Activated CD4-positive, alpha-beta T cell treated with anti-CD3 and anti-CD28 coated beads for 36 hours (primary cell): ENCODE results near the gene TMEM219. TPM values are rescaled to one million over a fixed set of nuclear protein-coding genes. Genes with fewer than 3 reads are reported as not detected.

Source experiments
- ATAC-seq: fragments of 200-7000 bp; cut with Tn5 transposase; one replicate; pipeline ENCODE4 v1.10.0; 2021; ENCODE audit warnings: mild to moderate bottlenecking, moderate library complexity
- CTCF ChIA-PET: fragments of 350-600 bp; sonication (Branson Sonifier 250); formaldehyde crosslinking; loops from one replicate; lab custom pipeline; 2021; ENCODE audit warnings: antibody characterized with exemption; lab: Charles Lee
- POLR2A ChIA-PET: fragments of 350-600 bp; sonication (Branson Sonifier 250); formaldehyde crosslinking; loops from one replicate; lab custom pipeline; 2021; ENCODE audit warnings: antibody characterized with exemption, inconsistent platforms; lab: Charles Lee
- DNase-seq: peaks from one replicate; pipeline ENCODE4 v3.0.0-alpha.2; 2020
- H3K27ac Mint-ChIP-seq: one replicate; pipeline ENCODE4 v1.8.0; 2021; ENCODE audit warnings: mixed read lengths
- H3K27me3 Mint-ChIP-seq: one replicate; pipeline ENCODE4 v1.8.0; 2021; ENCODE audit warnings: mixed read lengths
- H3K36me3 Mint-ChIP-seq: one replicate; pipeline ENCODE4 v1.8.0; 2021; ENCODE audit warnings: low read depth, mixed read lengths
- H3K4me1 Mint-ChIP-seq: one replicate; pipeline ENCODE4 v1.8.0; 2021; ENCODE audit warnings: mixed read lengths
- H3K4me3 Mint-ChIP-seq: one replicate; pipeline ENCODE4 v1.8.0; 2021; ENCODE audit warnings: mild to moderate bottlenecking, moderate library complexity, mixed read lengths
- H3K9me3 Mint-ChIP-seq: one replicate; pipeline ENCODE4 v1.8.0; 2021; ENCODE audit warnings: low read depth, mixed read lengths
- intact Hi-C, 2 experiments: fragments of 100-400 bp; cut with DNase I in 1 of 2; cut with micrococcal nuclease in 1 of 2; formaldehyde crosslinking; loops; one replicate each; pipeline versions ENCODE4 v1.14.2 to v1.15.1; 2022 to 2024; cut with DNase I, micrococcal nuclease
- total RNA-seq, 2 experiments: library from RNA; stranded (reverse); gene quantifications; one replicate each; pipeline ENCODE4 v1.2.3, GENCODE V29; 2021

TMEM219 gene
- total RNA-seq, 2 experiments from 2014 or later, result 34.6 to 42.5 TPM

- peaks cover 12% of the 10 kb centered on the region for H3K4me1 Mint-ChIP-seq
- intact Hi-C loops, result loop anchor here in 1 of 2 experiments (10.0 kb wide), 1 partner anchor 175 kb away; the partner anchor contains the start of genes PAGR1 and PRRT2
- ChIA-PET POLR2A (no interaction called here), CTCF (no interaction called here)
- ATAC-seq (no peak), DNase-seq (no peak)
- H3K9me3 Mint-ChIP-seq, result no peaks in the 10 kb centered on the region
- H3K27me3 Mint-ChIP-seq, result no peaks in the 10 kb centered on the region
- peaks cover 31% of the 10 kb centered on the region for H3K36me3 Mint-ChIP-seq
- H3K27ac Mint-ChIP-seq, result no peak overlapping the region
- H3K4me3 Mint-ChIP-seq, result no peak overlapping the region
These were observed 28.2 kb downstream of the TMEM219 start for GRCh38 chr16:29990034-29990433.

GRCh38 chr16:29990883-29991570 is 29.1 kb downstream of the TMEM219 start:
- POLR2A ChIA-PET, result no interaction called here
- no peaks in the 10 kb centered on the region for H3K27me3 Mint-ChIP-seq
- peaks cover 27% of the 10 kb centered on the region for H3K36me3 Mint-ChIP-seq
- no peak overlapping the region for H3K27ac Mint-ChIP-seq
- no peak overlapping the region for H3K4me3 Mint-ChIP-seq
- H3K4me1 Mint-ChIP-seq, result peaks cover 12% of the 10 kb centered on the region
- intact Hi-C loops, result loop anchor here in 1 of 2 experiments (10.0 kb wide), 1 partner anchor 176 kb away; the partner anchor contains the start of genes PAGR1 and PRRT2
- H3K9me3 Mint-ChIP-seq, result no peaks in the 10 kb centered on the region
- ATAC-seq (no peak), DNase-seq (no peak)
- CTCF ChIA-PET, result no interaction called here

GRCh38 chr16:29991571-29991904 is 29.7 kb downstream of the TMEM219 start:
- CTCF ChIA-PET, result no interaction called here
- Mint-ChIP-seq H3K27me3 (no peaks in the 10 kb centered on the region), H3K9me3 (no peaks in the 10 kb centered on the region), H3K4me1 (peaks cover 12% of the 10 kb centered on the region), H3K4me3 (no peak overlapping the region), H3K36me3 (peaks cover 28% of the 10 kb centered on the region), H3K27ac (no peak overlapping the region)
- no peak for DNase-seq
- intact Hi-C loops, result loop anchor here in 1 of 2 experiments (10.0 kb wide), 1 partner anchor 177 kb away; the partner anchor contains the start of genes PAGR1 and PRRT2
- POLR2A ChIA-PET, result no interaction called here
- ATAC-seq, result no peak

GRCh38 chr16:29992344-29992967 is 30.6 kb downstream of the TMEM219 start:
- ATAC-seq (no peak), DNase-seq (no peak)
- CTCF ChIA-PET, result interaction anchor here (1.5 kb wide), 1 partner anchor 11 kb away, joined by 4 read pairs; no protein-coding TSS in a partner anchor
- no peaks in the 10 kb centered on the region for H3K27me3 Mint-ChIP-seq
- H3K36me3 Mint-ChIP-seq, result peaks cover 30% of the 10 kb centered on the region
- H3K4me1 Mint-ChIP-seq, result peaks cover 17% of the 10 kb centered on the region
- H3K4me3 Mint-ChIP-seq, result no peak overlapping the region
- H3K9me3 Mint-ChIP-seq, result no peaks in the 10 kb centered on the region
- H3K27ac Mint-ChIP-seq, result no peak overlapping the region
- POLR2A ChIA-PET, result interaction anchor here (1.2 to 1.4 kb wide), 2 partner anchors 19 to 67 kb away, joined by 5 to 6 read pairs; partner anchors contain the start of genes KCTD13 and TAOK2
- intact Hi-C loops, result loop anchor here in 1 of 2 experiments (10.0 kb wide), 1 partner anchor 178 kb away; the partner anchor contains the start of genes PAGR1 and PRRT2

DNA sequence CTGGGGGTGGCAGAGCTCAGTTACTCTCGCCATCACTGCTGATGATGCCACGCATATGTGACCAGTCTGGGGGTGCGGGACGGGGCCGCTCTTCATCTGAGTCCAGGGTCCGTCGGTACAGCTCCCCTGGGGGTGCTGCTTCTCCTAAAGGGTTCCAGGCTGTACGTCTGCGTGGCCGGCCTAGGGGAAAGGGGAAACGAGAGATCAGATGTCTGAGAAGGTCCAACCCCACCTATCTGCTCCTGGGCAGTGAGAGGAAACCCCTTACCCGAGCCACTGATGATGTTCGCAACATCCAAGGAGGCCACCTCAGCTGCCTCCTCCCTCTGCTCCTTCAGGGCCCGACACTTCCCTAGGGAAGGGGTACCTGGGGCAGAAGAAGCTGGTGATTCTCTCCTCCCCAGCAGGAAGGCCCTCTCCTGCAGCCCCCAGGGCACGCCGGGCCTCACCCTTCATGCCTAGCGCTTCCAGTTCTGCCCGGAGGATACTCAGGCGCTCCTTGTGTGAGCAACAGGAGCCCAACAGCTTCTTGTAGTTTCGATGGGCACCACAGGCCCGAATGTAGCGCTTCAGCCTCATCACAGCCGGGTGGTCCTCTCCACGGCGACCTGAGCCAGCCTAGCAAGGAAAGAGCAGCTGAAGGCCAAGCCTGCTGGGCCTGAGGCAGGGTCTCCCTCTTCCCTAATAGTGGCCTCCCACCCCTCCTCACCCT is 31.5 kb downstream of the TMEM219 start:
- H3K27me3 Mint-ChIP-seq, result no peaks in the 10 kb centered on the region
- H3K4me1 Mint-ChIP-seq, result peaks cover 21% of the 10 kb centered on the region
- H3K9me3 Mint-ChIP-seq, result no peaks in the 10 kb centered on the region
- DNase-seq (no peak), ATAC-seq (no peak)
- no peak overlapping the region for H3K4me3 Mint-ChIP-seq
- POLR2A ChIA-PET, result interaction anchor here (0.8 to 1.4 kb wide), 4 partner anchors 18 to 177 kb away, joined by 3 to 6 read pairs (median 4); partner anchors contain the start of genes KCTD13 and TAOK2
- intact Hi-C loops, result loop anchor here in 1 of 2 experiments (10.0 kb wide), 1 partner anchor 179 kb away; the partner anchor contains the start of genes PAGR1 and PRRT2
- H3K27ac Mint-ChIP-seq, result no peak overlapping the region
- CTCF ChIA-PET, result interaction anchor here (0.8 to 1.5 kb wide), 3 partner anchors 12 to 327 kb away, joined by 3 to 4 read pairs (median 3); no protein-coding TSS in a partner anchor
- H3K36me3 Mint-ChIP-seq, result peaks cover 37% of the 10 kb centered on the region

DNA sequence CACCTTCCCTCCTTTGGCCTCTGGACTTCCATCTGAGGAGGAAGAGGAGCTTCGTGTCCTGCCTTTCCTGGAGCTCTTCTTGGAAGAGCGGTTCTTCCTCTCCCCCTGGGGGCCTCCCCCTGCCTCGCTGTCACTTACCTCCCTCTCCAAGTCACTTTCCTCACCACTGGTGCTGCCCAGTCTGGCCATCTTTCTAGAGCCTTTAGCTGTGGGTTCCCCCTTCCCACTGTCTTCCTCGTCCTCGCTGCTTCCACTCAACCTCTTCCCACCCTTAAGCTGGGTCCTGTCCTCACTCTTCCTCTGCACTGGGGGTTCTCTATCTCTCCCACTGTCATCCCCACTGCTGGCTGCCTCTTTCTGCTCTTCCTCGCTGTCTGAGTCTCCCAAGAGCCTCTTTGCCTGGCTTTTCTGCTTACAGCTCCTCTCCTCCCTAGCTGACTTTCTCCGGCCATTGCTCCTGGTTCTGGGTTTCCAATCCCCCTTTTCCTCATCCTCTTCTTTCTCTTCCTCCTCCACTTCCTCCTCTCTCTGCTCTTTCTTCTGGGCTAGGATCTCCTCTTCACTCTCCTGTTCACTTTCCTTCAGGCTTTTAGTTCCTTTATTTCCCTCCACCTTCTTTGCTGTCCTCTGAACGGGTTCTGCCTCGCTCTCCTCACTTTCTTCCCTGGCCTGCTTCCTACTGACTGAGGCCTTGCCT is 32.2 kb downstream of the TMEM219 start:
- Mint-ChIP-seq H3K36me3 (peaks cover 41% of the 10 kb centered on the region), H3K4me3 (peak overlapping the region; percentile 96), H3K27me3 (no peaks in the 10 kb centered on the region), H3K4me1 (peaks cover 21% of the 10 kb centered on the region), H3K9me3 (no peaks in the 10 kb centered on the region), H3K27ac (peak overlapping the region; percentile 98)
- CTCF ChIA-PET, result interaction anchor here (0.8 to 1.0 kb wide), 2 partner anchors 21 to 327 kb away, joined by 3 read pairs; no protein-coding TSS in a partner anchor
- intact Hi-C loops, result loop anchor here in 1 of 2 experiments (10.0 kb wide), 1 partner anchor 179 kb away; the partner anchor contains the start of genes PAGR1 and PRRT2
- POLR2A ChIA-PET, result interaction anchor here (0.8 to 1.6 kb wide), 5 partner anchors 19 to 177 kb away, joined by 3 to 8 read pairs (median 5); partner anchors contain the start of genes KCTD13 and TAOK2
- no peak for DNase-seq
- no peak for ATAC-seq

DNA sequence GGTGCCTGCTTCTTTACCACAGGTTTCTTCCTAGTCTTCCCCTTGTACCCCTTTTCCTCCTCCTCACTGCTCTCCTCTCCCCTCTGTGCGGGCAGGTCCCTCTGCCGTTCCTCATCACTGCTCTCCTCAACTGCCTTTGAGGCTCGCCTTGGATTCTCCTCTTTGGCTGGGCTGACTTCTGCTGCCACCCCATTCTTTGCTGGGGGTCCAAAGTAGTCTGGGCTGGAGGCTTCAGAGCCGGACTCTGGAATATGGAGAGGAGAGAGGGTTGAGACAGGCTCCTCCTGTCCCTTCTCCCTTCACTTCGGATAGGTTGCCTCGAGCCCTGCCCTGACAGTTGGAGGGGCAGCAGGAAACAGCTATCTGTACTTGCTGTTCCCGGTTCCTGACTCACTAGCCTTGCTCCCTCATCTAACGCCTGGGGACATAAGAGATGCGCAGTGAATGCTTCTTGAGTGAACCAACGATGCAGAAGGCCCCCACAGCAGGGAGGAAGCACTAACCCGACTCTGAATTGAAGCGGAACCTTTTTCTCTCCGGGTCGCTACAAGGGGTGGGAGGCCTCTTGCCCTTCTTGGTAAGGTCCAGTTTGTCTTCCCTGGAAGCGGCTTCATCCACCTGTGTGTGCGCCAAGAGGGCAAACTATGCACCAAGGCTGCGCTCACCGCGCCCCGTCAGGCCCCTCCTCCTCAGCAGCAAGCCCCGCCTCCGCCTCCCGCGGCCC is 32.9 kb downstream of the TMEM219 start:
- Mint-ChIP-seq H3K36me3 (peaks cover 45% of the 10 kb centered on the region), H3K27ac (peak overlapping the region; percentile 98), H3K27me3 (no peaks in the 10 kb centered on the region), H3K9me3 (no peaks in the 10 kb centered on the region), H3K4me3 (peak overlapping the region; percentile 96), H3K4me1 (peaks cover 24% of the 10 kb centered on the region)
- ChIA-PET POLR2A (interaction anchor here (0.9 to 1.6 kb wide), 3 partner anchors 9 to 71 kb away, joined by 3 to 8 read pairs (median 3); partner anchors contain the start of genes ALDOA and TAOK2), CTCF (interaction anchor here (0.6 to 1.2 kb wide), 2 partner anchors 69 to 117 kb away, joined by 3 to 5 read pairs; partner anchors contain the start of gene KCTD13)
- DNase-seq, result peak; percentile 86
- intact Hi-C loops, result loop anchor here (1.0 to 10.0 kb wide), 4 partner anchors 59 to 180 kb away; partner anchors contain the start of genes ALDOA (in 1 of the 2), ASPHD1 (in 1 of the 2), PAGR1 (in 1 of the 2) and PRRT2 (in 1 of the 2)
- ATAC-seq, result peak; percentile 53

DNA sequence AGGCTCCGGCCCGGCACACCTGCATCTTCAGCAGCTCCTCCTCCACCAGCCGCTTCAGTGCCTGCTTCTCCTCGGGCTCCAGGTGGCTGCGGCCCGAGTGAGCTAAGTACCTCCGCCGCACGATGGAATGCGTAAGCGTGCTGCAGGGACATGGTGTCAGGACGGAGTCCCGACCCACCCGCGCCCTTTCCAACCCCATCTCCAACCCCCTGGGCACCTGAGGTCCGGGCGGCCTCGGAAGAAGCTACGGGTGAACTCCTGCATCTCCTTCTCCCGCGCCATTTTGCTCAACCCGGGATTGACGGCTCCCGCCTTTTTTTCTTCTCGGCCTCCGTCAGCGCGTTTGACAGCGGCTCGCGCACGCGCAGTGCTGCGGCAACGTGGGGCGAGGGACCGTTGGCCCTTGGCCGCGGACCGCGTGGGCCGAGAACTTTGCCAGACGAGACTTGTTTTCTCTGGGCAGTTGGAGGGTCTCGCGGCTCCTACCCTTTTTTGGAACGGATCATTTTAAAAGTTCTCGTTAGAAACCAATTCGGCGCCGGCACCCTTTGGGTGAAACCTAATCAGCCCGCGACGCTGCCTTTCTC is 33.5 kb downstream of the TMEM219 start, which contains the start of gene HIRIP3:
Gene HIRIP3 (minus strand): TSS at position 294 of the 587 bp plus-strand sequence. CDS start 12 bp downstream, at position 282.
- ChIA-PET POLR2A (interaction anchor here (0.9 to 1.6 kb wide), 3 partner anchors 10 to 70 kb away, joined by 3 to 8 read pairs (median 3); partner anchors contain the start of genes ALDOA and TAOK2), CTCF (interaction anchor here (0.6 to 1.2 kb wide), 3 partner anchors 11 to 118 kb away, joined by 3 to 5 read pairs (median 3); partner anchors contain the start of gene KCTD13)
- peaks cover 25% of the 10 kb centered on the region for H3K4me1 Mint-ChIP-seq
- H3K27me3 Mint-ChIP-seq, result no peaks in the 10 kb centered on the region
- peak within 1 kb of the TSS; percentile 96 for H3K4me3 Mint-ChIP-seq
- ATAC-seq (peak; percentile 63), DNase-seq (peak; percentile 93)
- peak within 1 kb of the TSS; percentile 98 for H3K27ac Mint-ChIP-seq
- H3K36me3 Mint-ChIP-seq, result peaks cover 45% of the 10 kb centered on the region
- intact Hi-C loops, result loop anchor here (1.0 to 10.0 kb wide), 4 partner anchors 58 to 181 kb away; partner anchors contain the start of genes ALDOA (in 1 of the 2), ASPHD1 (in 1 of the 2), PAGR1 (in 1 of the 2) and PRRT2 (in 1 of the 2)
- H3K9me3 Mint-ChIP-seq, result no peaks in the 10 kb centered on the region
